Stimulated activated CD4-positive, alpha-beta T cell treated with anti-CD3 and anti-CD28 coated beads, Interleukin-12 subunit alpha, Interleukin-12 subunit beta, amount 100 ng/mL, for 24 hours (primary cell): ENCODE data around the gene HSD17B12.
"Not testable (repeated sequence)": the region's sequence is repeated elsewhere in the genome, so short reads cannot be mapped to it uniquely, and the experiment has no call there.

ENCODE experiments used
- DNase-seq, 2 experiments: peaks; one replicate each; pipeline ENCODE4 v3.0.0-alpha.2; 2020; ENCODE audit warnings: low read depth in 2 of 2

HSD17B12 gene

GRCh38 chr11:43747130-43747802, 66.7 kb downstream of the HSD17B12 start:
- no peak for DNase-seq

- DNase-seq, result no peak
Measured at GRCh38 chr11:43748095-43748494, 67.6 kb downstream of the HSD17B12 start.

GRCh38 chr11:43751726-43752125, 71.2 kb downstream of the HSD17B12 start:
- DNase-seq, result no peak

- DNase-seq, result no peak
Measured at GRCh38 chr11:43756575-43756974, 76.0 kb downstream of the HSD17B12 start.

GRCh38 chr11:43758927-43759326, 78.4 kb downstream of the HSD17B12 start:
- no peak for DNase-seq

- DNase-seq, result no peak
Measured at GRCh38 chr11:43760902-43761301, 80.4 kb downstream of the HSD17B12 start.

GRCh38 chr11:43765194-43765593, 84.7 kb downstream of the HSD17B12 start:
- DNase-seq, result no peak

GRCh38 chr11:43768654-43769053, 88.1 kb downstream of the HSD17B12 start:
- not testable (repeated sequence) for DNase-seq

- DNase-seq, result no peak
Measured at GRCh38 chr11:43770173-43770572, 89.6 kb downstream of the HSD17B12 start.

- DNase-seq, result no peak
Measured at GRCh38 chr11:43772733-43773132, 92.2 kb downstream of the HSD17B12 start.

GRCh38 chr11:43774786-43775185, 94.2 kb downstream of the HSD17B12 start:
- no peak for DNase-seq

- no peak for DNase-seq
Measured at GRCh38 chr11:43779306-43779705, 98.8 kb downstream of the HSD17B12 start.

GRCh38 chr11:43784301-43784700, 103.8 kb downstream of the HSD17B12 start:
- DNase-seq, result no peak

- DNase-seq, result no peak
Measured at GRCh38 chr11:43784866-43785265, 104.3 kb downstream of the HSD17B12 start.

GRCh38 chr11:43785318-43785717, 104.8 kb downstream of the HSD17B12 start:
- no peak for DNase-seq

GRCh38 chr11:43786016-43786415, 105.5 kb downstream of the HSD17B12 start:
- DNase-seq, result no peak

GRCh38 chr11:43787824-43788223, 107.3 kb downstream of the HSD17B12 start:
- DNase-seq, result no peak

GRCh38 chr11:43788421-43788820, 107.9 kb downstream of the HSD17B12 start:
- DNase-seq, result no peak

GRCh38 chr11:43789700-43790443, 109.3 kb downstream of the HSD17B12 start:
- no peak for DNase-seq

- DNase-seq, result no peak
Measured at GRCh38 chr11:43790444-43790794, 109.9 kb downstream of the HSD17B12 start.

GRCh38 chr11:43797337-43797736, 116.8 kb downstream of the HSD17B12 start:
- no peak for DNase-seq

GRCh38 chr11:43797866-43798265, 117.3 kb downstream of the HSD17B12 start:
- no peak for DNase-seq

- DNase-seq, result no peak
Measured at GRCh38 chr11:43802509-43802908, 122.0 kb downstream of the HSD17B12 start.
